Measurements from ENCODE around the gene CRHR1. TPM values are rescaled to one million over a fixed set of nuclear protein-coding genes. Genes with fewer than 3 reads are reported as not detected.

The CRHR1 gene
- total RNA-seq, 4 donors from 2014 or later, result 1.5 to 24.7 (median 7.4) TPM

DNA sequence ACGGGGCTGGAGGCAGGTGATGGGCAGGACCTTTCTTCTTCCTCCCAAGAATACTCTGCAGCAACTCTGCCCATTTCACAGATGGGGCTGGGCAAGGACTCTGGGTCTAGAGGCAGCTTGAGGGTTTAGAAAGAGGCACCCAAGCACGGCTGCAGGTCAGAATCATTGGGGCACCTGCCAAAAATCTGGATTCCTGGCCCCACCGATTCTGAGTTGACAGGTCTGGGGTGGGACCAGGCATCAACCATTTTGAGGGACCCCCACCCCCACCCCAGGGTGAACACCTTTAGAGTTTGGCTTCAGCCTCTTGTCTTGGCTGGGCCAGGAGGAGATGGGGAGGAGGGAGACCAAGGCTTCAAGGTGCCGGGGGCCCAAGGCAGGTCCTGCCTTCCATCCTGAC lies 65.9 kb downstream of the CRHR1 start:
- no peak for TF ChIP-seq POLR2A (IDR thresholded peaks at IDR 0.05)
- TF ChIP-seq, protein P1, sequence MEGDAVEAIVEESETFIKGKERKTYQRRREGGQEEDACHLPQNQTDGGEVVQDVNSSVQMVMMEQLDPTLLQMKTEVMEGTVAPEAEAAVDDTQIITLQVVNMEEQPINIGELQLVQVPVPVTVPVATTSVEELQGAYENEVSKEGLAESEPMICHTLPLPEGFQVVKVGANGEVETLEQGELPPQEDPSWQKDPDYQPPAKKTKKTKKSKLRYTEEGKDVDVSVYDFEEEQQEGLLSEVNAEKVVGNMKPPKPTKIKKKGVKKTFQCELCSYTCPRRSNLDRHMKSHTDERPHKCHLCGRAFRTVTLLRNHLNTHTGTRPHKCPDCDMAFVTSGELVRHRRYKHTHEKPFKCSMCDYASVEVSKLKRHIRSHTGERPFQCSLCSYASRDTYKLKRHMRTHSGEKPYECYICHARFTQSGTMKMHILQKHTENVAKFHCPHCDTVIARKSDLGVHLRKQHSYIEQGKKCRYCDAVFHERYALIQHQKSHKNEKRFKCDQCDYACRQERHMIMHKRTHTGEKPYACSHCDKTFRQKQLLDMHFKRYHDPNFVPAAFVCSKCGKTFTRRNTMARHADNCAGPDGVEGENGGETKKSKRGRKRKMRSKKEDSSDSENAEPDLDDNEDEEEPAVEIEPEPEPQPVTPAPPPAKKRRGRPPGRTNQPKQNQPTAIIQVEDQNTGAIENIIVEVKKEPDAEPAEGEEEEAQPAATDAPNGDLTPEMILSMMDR (IDR thresholded peaks at IDR 0.05), result no peak
- Histone ChIP-seq H3K4me3 (no peak overlapping the region), H3K9me3 (no peaks in the 10 kb centered on the region), H3K36me3 (no peaks in the 10 kb centered on the region), H3K27me3 (no peaks in the 10 kb centered on the region), H3K4me1 (no peaks in the 10 kb centered on the region), H3K27ac (no peak overlapping the region)
- intact Hi-C loops (cut with DNase I; ENCODE audit: low total_unique reads), result no loop called here
- no peak for DNase-seq

- intact Hi-C loops (cut with DNase I; ENCODE audit: low total_unique reads), result no loop called here
- Histone ChIP-seq H3K27me3 (no peaks in the 10 kb centered on the region), H3K9me3 (no peaks in the 10 kb centered on the region), H3K36me3 (no peaks in the 10 kb centered on the region), H3K4me1 (no peaks in the 10 kb centered on the region), H3K27ac (no peak overlapping the region), H3K4me3 (no peak overlapping the region)
- no peak for TF ChIP-seq POLR2A (IDR thresholded peaks at IDR 0.05)
- TF ChIP-seq, protein P1 (IDR thresholded peaks at IDR 0.05), result no peak
- no peak for DNase-seq
Observed at GRCh38 chr17:45850468-45850867, 66.3 kb downstream of the CRHR1 start.

GRCh38 chr17:45851022-45851421 lies 66.9 kb downstream of the CRHR1 start:
- no peak for TF ChIP-seq POLR2A (IDR thresholded peaks at IDR 0.05)
- TF ChIP-seq, protein P1 (IDR thresholded peaks at IDR 0.05), result no peak
- H3K27me3 ChIP-seq, result no peaks in the 10 kb centered on the region
- intact Hi-C loops (cut with DNase I; ENCODE audit: low total_unique reads), result no loop called here

GRCh38 chr17:45851464-45851863 lies 67.3 kb downstream of the CRHR1 start:
- intact Hi-C loops (cut with DNase I; ENCODE audit: low total_unique reads), result no loop called here

More at GRCh38 chr17:45851022-45851421, 66.9 kb downstream of the CRHR1 start:
- no peak for DNase-seq
- Histone ChIP-seq H3K36me3 (no peaks in the 10 kb centered on the region), H3K4me3 (no peak overlapping the region), H3K27ac (no peak overlapping the region), H3K9me3 (no peaks in the 10 kb centered on the region), H3K4me1 (no peaks in the 10 kb centered on the region)

GRCh38 chr17:45851873-45852272 lies 67.8 kb downstream of the CRHR1 start:
- no peak for TF ChIP-seq POLR2A (IDR thresholded peaks at IDR 0.05)
- TF ChIP-seq, protein P1 (IDR thresholded peaks at IDR 0.05), result no peak
- Histone ChIP-seq H3K36me3 (no peaks in the 10 kb centered on the region), H3K4me1 (no peaks in the 10 kb centered on the region), H3K27me3 (no peaks in the 10 kb centered on the region), H3K27ac (no peak overlapping the region), H3K9me3 (no peaks in the 10 kb centered on the region), H3K4me3 (no peak overlapping the region)
- intact Hi-C loops (cut with DNase I; ENCODE audit: low total_unique reads), result no loop called here
- no peak for DNase-seq

More at GRCh38 chr17:45851464-45851863, 67.3 kb downstream of the CRHR1 start:
- Histone ChIP-seq H3K27ac (no peak overlapping the region), H3K4me1 (no peaks in the 10 kb centered on the region), H3K27me3 (no peaks in the 10 kb centered on the region), H3K9me3 (no peaks in the 10 kb centered on the region), H3K36me3 (no peaks in the 10 kb centered on the region), H3K4me3 (no peak overlapping the region)
- TF ChIP-seq POLR2A (IDR thresholded peaks at IDR 0.05), result no peak
- TF ChIP-seq, protein P1 (IDR thresholded peaks at IDR 0.05), result no peak
- no peak for DNase-seq

All from uterus (tissue), 4 donors.